Hindlimb muscle (tissue), 1 donor: ENCODE results near the gene SLC22A3. TPM values are rescaled to one million over a fixed set of nuclear protein-coding genes. Genes with fewer than 3 reads are reported as not detected.

Source experiments
- polyA plus RNA-seq: library from polyadenylated mRNA; unstranded; fragments of 120-200 nt; gene quantifications from one replicate; pipeline ENCODE4 v1.2.1, GENCODE V29; 2013; ENCODE audit not compliant: insufficient read length

The SLC22A3 gene
- polyA plus RNA-seq, 1 donor: 8.7 TPM

Other genes with a start within 250 kb of the SLC22A3 start
- 0.77 TPM for gene SLC22A1, start 226.6 kb upstream of the SLC22A3 start, polyA plus RNA-seq
- gene SLC22A2, start 89.6 kb upstream of the SLC22A3 start, polyA plus RNA-seq: not detected